Measurements from ENCODE around the gene PCNX2. TPM values are rescaled to one million over a fixed set of nuclear protein-coding genes. Genes with fewer than 3 reads are reported as not detected.

PCNX2 gene
- total RNA-seq, 1 donor, result 56.8 TPM

DNA sequence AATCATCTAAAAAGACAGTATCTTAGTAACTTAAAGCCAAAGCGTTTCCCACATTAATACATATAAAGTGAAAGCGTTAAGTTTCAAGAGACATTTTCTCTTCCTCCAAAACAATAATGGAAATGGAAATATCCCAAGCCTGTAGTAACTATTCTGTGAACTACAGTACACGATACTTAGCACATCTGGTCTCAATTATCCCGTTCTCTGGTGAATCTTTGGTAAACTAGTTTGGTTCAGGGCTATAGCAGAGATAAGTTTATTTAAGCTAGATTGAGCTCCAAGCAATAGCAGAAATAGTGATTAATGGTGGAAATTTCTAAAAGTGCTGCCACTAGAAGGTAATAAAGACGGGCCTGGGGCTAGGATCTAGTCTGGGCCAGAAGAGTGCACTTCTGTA, 55.2 kb downstream of the PCNX2 start:
- H3K4me3 ChIP-seq (ENCODE audit: insufficient read depth, low read length), result no peak overlapping the region
- no peak overlapping the region for H3K4me2 ChIP-seq (ENCODE audit: insufficient read depth, low read length)
- no peaks in the 10 kb centered on the region for H3K9me3 ChIP-seq (ENCODE audit: low read depth, low read length)
- H3K27ac ChIP-seq (ENCODE audit: low read depth, low read length), result no peak overlapping the region
- no peaks in the 10 kb centered on the region for H4K20me1 ChIP-seq (ENCODE audit: insufficient read depth, low read length)
- TF ChIP-seq, protein P1, sequence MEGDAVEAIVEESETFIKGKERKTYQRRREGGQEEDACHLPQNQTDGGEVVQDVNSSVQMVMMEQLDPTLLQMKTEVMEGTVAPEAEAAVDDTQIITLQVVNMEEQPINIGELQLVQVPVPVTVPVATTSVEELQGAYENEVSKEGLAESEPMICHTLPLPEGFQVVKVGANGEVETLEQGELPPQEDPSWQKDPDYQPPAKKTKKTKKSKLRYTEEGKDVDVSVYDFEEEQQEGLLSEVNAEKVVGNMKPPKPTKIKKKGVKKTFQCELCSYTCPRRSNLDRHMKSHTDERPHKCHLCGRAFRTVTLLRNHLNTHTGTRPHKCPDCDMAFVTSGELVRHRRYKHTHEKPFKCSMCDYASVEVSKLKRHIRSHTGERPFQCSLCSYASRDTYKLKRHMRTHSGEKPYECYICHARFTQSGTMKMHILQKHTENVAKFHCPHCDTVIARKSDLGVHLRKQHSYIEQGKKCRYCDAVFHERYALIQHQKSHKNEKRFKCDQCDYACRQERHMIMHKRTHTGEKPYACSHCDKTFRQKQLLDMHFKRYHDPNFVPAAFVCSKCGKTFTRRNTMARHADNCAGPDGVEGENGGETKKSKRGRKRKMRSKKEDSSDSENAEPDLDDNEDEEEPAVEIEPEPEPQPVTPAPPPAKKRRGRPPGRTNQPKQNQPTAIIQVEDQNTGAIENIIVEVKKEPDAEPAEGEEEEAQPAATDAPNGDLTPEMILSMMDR (IDR thresholded peaks at IDR 0.05; ENCODE audit: extremely low read depth, low read depth, low read length), result no peak
- no peaks in the 10 kb centered on the region for H3K27me3 ChIP-seq (ENCODE audit: insufficient read depth, low read length)
- H3K4me1 ChIP-seq (ENCODE audit: insufficient read depth, low read length), result no peaks in the 10 kb centered on the region
- no peaks in the 10 kb centered on the region for H3K36me3 ChIP-seq (ENCODE audit: insufficient read depth, low read length)
- no peak for DNase-seq (ENCODE audit: insufficient read length, low spot score, missing footprints)
- H2AFZ ChIP-seq (ENCODE audit: low read length), result no peak overlapping the region
- H3K79me2 ChIP-seq (ENCODE audit: insufficient read depth, low read length), result no peaks in the 10 kb centered on the region

DNA sequence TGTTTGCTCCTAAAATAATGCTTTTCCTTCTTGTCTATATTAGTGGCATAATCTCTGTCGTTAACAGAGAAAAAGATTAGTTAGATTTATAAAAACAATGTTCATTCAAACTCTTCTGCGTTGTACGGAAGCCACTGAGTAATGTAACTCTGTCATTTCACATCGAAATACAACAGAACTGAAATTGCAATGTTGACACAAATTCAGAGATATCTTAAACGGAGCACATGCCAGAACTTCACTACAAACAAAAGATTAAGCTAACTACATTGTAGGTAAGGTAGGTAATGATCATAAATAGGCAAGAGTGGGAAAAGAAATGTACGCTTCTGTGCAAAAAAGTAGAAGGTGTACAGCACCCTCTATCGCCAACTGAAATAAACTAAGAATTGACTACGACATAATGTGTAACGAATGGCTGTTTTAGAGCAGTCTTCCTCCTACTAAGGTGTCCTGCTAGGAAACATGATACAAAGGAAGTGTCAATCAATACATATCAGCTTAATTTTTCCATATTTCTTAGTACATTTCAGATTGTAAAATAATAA, 56.6 kb downstream of the PCNX2 start:
- no peak for DNase-seq (ENCODE audit: insufficient read length, low spot score, missing footprints)
- Histone ChIP-seq H3K79me2 (ENCODE audit: insufficient read depth, low read length) (no peaks in the 10 kb centered on the region), H3K4me1 (ENCODE audit: insufficient read depth, low read length) (no peaks in the 10 kb centered on the region), H3K36me3 (ENCODE audit: insufficient read depth, low read length) (no peaks in the 10 kb centered on the region), H3K4me2 (ENCODE audit: insufficient read depth, low read length) (no peak overlapping the region), H3K27ac (ENCODE audit: low read depth, low read length) (no peak overlapping the region), H3K9me3 (ENCODE audit: low read depth, low read length) (no peaks in the 10 kb centered on the region), H3K4me3 (ENCODE audit: insufficient read depth, low read length) (no peak overlapping the region), H3K27me3 (ENCODE audit: insufficient read depth, low read length) (no peaks in the 10 kb centered on the region), H2AFZ (ENCODE audit: low read length) (no peak overlapping the region), H4K20me1 (ENCODE audit: insufficient read depth, low read length) (no peaks in the 10 kb centered on the region)
- TF ChIP-seq, protein P1 (IDR thresholded peaks at IDR 0.05; ENCODE audit: extremely low read depth, low read depth, low read length), result no peak

DNA sequence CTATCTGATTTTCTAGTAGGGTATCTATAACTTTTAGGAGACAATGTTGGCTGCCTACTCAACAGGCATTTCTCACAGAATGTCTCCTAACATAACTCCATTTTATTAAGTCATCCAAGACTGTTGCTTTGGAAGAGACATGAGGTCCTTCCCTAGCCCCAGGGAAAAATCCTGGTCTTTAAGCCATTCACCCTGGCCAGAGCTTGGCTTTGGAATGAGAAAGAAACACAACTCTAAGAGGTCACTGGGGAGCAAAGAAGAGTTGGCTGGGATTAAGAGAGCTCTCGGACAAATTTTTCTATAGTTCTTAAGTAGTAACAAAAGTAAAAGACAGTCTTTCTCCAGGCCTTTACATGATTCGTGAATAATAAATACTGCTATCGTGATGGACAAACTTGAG, 57.9 kb downstream of the PCNX2 start:
- Histone ChIP-seq H3K4me2 (ENCODE audit: insufficient read depth, low read length) (no peak overlapping the region), H3K36me3 (ENCODE audit: insufficient read depth, low read length) (no peaks in the 10 kb centered on the region), H4K20me1 (ENCODE audit: insufficient read depth, low read length) (no peaks in the 10 kb centered on the region), H3K79me2 (ENCODE audit: insufficient read depth, low read length) (no peaks in the 10 kb centered on the region), H3K9me3 (ENCODE audit: low read depth, low read length) (no peaks in the 10 kb centered on the region), H3K4me1 (ENCODE audit: insufficient read depth, low read length) (no peaks in the 10 kb centered on the region), H3K27me3 (ENCODE audit: insufficient read depth, low read length) (no peaks in the 10 kb centered on the region), H3K4me3 (ENCODE audit: insufficient read depth, low read length) (no peak overlapping the region), H3K27ac (ENCODE audit: low read depth, low read length) (no peak overlapping the region), H2AFZ (ENCODE audit: low read length) (no peak overlapping the region)
- TF ChIP-seq, protein P1 (IDR thresholded peaks at IDR 0.05; ENCODE audit: extremely low read depth, low read depth, low read length), result no peak
- no peak for DNase-seq (ENCODE audit: insufficient read length, low spot score, missing footprints)

DNA sequence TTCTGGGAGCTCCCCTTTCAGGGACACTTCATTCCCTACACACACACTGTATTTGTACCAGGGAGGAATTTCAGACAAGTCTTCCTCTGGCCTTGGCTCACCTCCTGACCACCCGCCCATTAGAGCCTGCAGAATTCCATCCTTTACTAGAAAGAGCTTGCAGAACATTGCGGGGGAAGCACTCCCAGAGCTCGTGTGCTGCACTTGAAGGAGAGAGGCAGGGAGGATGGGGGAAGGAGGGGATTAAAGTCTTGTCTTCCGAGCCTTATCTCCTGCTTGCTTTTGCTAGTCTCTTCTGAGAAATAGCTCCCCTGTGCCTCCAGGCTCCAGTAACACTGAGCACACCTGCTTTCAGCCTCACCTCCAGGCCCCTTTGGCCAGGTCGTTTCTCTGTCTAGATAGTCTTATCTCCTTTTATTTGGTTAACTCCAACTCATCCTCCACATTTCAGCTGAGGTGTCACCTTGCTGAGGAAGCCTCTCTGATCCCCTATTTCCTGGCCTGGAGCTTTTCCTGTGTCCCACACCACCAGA, 62.0 kb downstream of the PCNX2 start:
- Histone ChIP-seq H3K79me2 (ENCODE audit: insufficient read depth, low read length) (no peaks in the 10 kb centered on the region), H4K20me1 (ENCODE audit: insufficient read depth, low read length) (no peaks in the 10 kb centered on the region), H3K9me3 (ENCODE audit: low read depth, low read length) (no peaks in the 10 kb centered on the region), H3K36me3 (ENCODE audit: insufficient read depth, low read length) (peaks cover 3% of the 10 kb centered on the region), H2AFZ (ENCODE audit: low read length) (no peak overlapping the region), H3K4me1 (ENCODE audit: insufficient read depth, low read length) (no peaks in the 10 kb centered on the region), H3K27ac (ENCODE audit: low read depth, low read length) (no peak overlapping the region), H3K4me2 (ENCODE audit: insufficient read depth, low read length) (no peak overlapping the region), H3K27me3 (ENCODE audit: insufficient read depth, low read length) (no peaks in the 10 kb centered on the region), H3K4me3 (ENCODE audit: insufficient read depth, low read length) (no peak overlapping the region)
- TF ChIP-seq, protein P1 (IDR thresholded peaks at IDR 0.05; ENCODE audit: extremely low read depth, low read depth, low read length), result no peak
- no peak for DNase-seq (ENCODE audit: insufficient read length, low spot score, missing footprints)
